ENCODE measurements around the gene IL5RA.

- TF ChIP-seq CTCF (IDR thresholded peaks at IDR 0.05): no peak
- no peak for TF ChIP-seq POLR2AphosphoS5 (IDR thresholded peaks at IDR 0.05)
- TF ChIP-seq EP300 (IDR thresholded peaks at IDR 0.05): no peak
Observed at GRCh38 chr3:3084890-3085289, 25.3 kb downstream of the IL5RA start.
